GM12878 (cell line): ENCODE measurements around the gene BARHL1.

Experiments used
- CEBPB ChIP-seq, 2 experiments: fragments of 150-350 bp in 1 of 2; IDR thresholded peaks; 2 replicates each; pipeline ENCODE4 v1.6.1; 2012 to 2014; ENCODE audit warnings: low read depth in 2 of 2, low read length in 2 of 2, borderline replicate concordance in 1 of 2, inconsistent platforms in 1 of 2
- CTCF ChIP-seq, 3 experiments: IDR thresholded peaks in 2 of 3; conservative IDR thresholded peaks in 1 of 3; 2 replicates each; pipeline ENCODE4 v1.5.1; 2011; ENCODE audit warnings: low read depth in 3 of 3, low read length in 3 of 3, mild to moderate bottlenecking in 3 of 3, control low read depth in 2 of 3, moderate library complexity in 2 of 3, inconsistent platforms in 1 of 3, mixed read lengths in 1 of 3; ENCODE audit not compliant: control insufficient read depth in 2 of 3, insufficient read depth in 1 of 3; ENCODE audit errors: extremely low read depth in 1 of 3
- MXI1 ChIP-seq: fragments of 150-350 bp; IDR thresholded peaks from 2 replicates; pipeline ENCODE4 v1.6.1; 2011; ENCODE audit warnings: low read depth, mild to moderate bottlenecking, inconsistent platforms, low read length, improper control_type of control experiment
- NR2C2 ChIP-seq: IDR thresholded peaks from 2 replicates; pipeline ENCODE4 v1.6.1; 2011; ENCODE audit warnings: borderline replicate concordance, low read depth; ENCODE audit not compliant: control insufficient read depth, insufficient read length
- POLR2A ChIP-seq: IDR thresholded peaks from 2 replicates; pipeline ENCODE4 v1.6.1; 2011; ENCODE audit warnings: low read depth, mild to moderate bottlenecking, low read length
- SKIL ChIP-seq: fragments of 450-650 bp; IDR thresholded peaks from 2 replicates; pipeline ENCODE4 v1.6.1; 2017; ENCODE audit warnings: mild to moderate bottlenecking, low read depth, inconsistent platforms; ENCODE audit not compliant: poor library complexity, severe bottlenecking

- TF ChIP-seq MXI1 (no peak), CEBPB (IDR thresholded peaks at IDR 0.05; ENCODE audit: borderline replicate concordance in 1 of 2, low read depth in 2 of 2, low read length in 2 of 2) (no peak), SKIL (no peak), CTCF (IDR thresholded peaks at IDR 0.05 in 2 of 3, conservative IDR thresholded peaks at IDR 0.05 in 1 of 3; ENCODE audit: control insufficient read depth in 2 of 3, extremely low read depth in 1 of 3, insufficient read depth in 1 of 3, low read depth in 3 of 3, low read length in 3 of 3) (no peak), POLR2A (no peak), NR2C2 (no peak)
Measured at GRCh38 chr9:132622159-132622558, 39.8 kb downstream of the BARHL1 start.
